ENCODE results near the gene MYOM1. TPM values are rescaled to one million over a fixed set of nuclear protein-coding genes. Genes with fewer than 3 reads are reported as not detected.
A peak's percentile ranks its signal among the peaks of the same experiment; 100 is the strongest.

MYOM1 gene
- total and polyA plus RNA-seq, 7 donors: 3.3 to 37.7 (median 17.3) TPM

DNA sequence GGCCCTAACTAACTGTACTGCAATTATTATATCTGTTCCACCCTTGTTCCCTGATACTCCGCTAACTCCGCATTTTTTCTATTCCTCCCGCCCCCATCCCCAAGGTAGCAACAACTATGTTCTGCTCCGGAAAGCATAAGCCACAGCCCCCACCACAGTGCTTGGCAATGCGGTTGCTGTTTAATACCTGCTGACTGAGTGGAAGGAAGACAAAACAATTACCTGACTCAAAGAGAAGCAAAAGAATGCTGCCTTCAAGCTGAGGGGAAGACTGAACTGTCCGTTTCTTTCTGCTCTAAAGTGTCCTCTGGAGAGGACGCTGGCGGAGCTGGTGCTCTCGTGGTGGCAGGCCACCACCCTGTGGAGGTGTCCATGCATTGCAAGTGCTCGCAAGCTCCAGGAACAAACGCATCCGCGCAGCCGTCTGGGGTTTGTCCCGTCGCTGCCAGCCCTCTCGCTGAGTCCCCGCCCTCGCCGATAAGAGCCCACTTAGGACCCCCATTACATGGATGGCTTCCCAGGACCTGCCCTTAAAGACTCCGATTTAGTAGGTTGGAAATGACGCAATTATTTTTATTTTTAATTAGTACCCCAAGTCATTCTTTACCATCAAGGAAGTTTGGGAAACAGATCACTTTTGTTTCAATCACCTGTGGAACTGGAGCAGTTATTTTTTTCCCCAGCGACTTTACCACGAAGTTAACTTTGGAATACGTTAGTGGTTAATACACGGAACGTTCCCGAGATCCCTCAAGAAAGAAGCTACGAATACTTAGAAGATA, 26.3 kb upstream of the MYOM1 start:
- Histone ChIP-seq H3K4me1 (peaks cover 0 to 34% (median 25%) of the 10 kb centered on the region in 4 donors), H3K27ac (peak overlapping the region; percentile 100), H3K9me3 (peaks cover 0 to 4% (median 0%) of the 10 kb centered on the region in 4 donors), H3K36me3 (no peaks in the 10 kb centered on the region), H3K4me3 (peak overlapping the region; percentile 98 to 100 (median 99)), H3K27me3 (no peaks in the 10 kb centered on the region)
- WGBS, 2 donors: 11 to 12% methylated on average over 29 of the region's 29 CpGs
- intact Hi-C loops (cut with DNase I): loop anchor here (2.0 to 5.0 kb wide), 6 partner anchors 27 to 589 kb away; partner anchors contain the start of genes LPIN2, MYOM1 and SMCHD1
- DNase-seq: peak; percentile 95
- TF ChIP-seq EP300 (IDR thresholded peaks at IDR 0.05): no peak
- TF ChIP-seq, protein P1, sequence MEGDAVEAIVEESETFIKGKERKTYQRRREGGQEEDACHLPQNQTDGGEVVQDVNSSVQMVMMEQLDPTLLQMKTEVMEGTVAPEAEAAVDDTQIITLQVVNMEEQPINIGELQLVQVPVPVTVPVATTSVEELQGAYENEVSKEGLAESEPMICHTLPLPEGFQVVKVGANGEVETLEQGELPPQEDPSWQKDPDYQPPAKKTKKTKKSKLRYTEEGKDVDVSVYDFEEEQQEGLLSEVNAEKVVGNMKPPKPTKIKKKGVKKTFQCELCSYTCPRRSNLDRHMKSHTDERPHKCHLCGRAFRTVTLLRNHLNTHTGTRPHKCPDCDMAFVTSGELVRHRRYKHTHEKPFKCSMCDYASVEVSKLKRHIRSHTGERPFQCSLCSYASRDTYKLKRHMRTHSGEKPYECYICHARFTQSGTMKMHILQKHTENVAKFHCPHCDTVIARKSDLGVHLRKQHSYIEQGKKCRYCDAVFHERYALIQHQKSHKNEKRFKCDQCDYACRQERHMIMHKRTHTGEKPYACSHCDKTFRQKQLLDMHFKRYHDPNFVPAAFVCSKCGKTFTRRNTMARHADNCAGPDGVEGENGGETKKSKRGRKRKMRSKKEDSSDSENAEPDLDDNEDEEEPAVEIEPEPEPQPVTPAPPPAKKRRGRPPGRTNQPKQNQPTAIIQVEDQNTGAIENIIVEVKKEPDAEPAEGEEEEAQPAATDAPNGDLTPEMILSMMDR (IDR thresholded peaks at IDR 0.05): peak; percentile 86 to 95 (median 93)
- TF ChIP-seq POLR2A (IDR thresholded peaks at IDR 0.05): no peak
- TF ChIP-seq POLR2AphosphoS5 (IDR thresholded peaks at IDR 0.05): peak in 2 of 4 donors; percentile 36 to 38

DNA sequence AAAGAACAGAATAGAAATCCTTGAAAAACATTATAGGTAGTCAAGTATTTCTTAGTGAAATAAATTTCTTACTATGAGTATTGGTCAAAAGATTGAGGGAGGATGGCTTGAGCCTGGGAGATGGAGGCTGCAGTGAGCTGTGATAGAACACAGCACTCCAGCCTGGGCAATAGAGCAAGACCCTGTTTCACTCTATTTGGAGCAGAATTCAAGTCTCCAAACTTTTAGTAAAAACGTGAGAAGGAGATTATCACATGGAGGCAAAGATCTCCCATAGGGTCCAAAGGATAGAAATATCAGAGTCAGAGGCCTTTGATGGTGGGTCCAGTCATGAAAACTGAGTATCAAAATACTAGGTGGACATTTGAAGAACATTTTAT, 25.4 kb upstream of the MYOM1 start:
- Histone ChIP-seq H3K9me3 (peaks cover 0 to 4% (median 0%) of the 10 kb centered on the region in 4 donors), H3K27me3 (no peaks in the 10 kb centered on the region), H3K4me1 (peaks cover 0 to 26% (median 18%) of the 10 kb centered on the region in 4 donors), H3K4me3 (peak overlapping the region in 3 of 4 donors; percentile 98 to 99 (median 99)), H3K27ac (peak overlapping the region in 2 of 4 donors; percentile 100), H3K36me3 (no peaks in the 10 kb centered on the region)
- intact Hi-C loops (cut with DNase I): loop anchor here (5.0 kb wide), 4 partner anchors 73 to 588 kb away; partner anchors contain the start of genes LPIN2 and SMCHD1
- TF ChIP-seq, protein P1 (IDR thresholded peaks at IDR 0.05): no peak
- no peak for TF ChIP-seq POLR2AphosphoS5 (IDR thresholded peaks at IDR 0.05)
- no peak for TF ChIP-seq EP300 (IDR thresholded peaks at IDR 0.05)
- TF ChIP-seq POLR2A (IDR thresholded peaks at IDR 0.05): no peak
- no peak for DNase-seq
- 58 to 78% methylated on average over 1 of the region's 1 CpG for WGBS, 2 donors

DNA sequence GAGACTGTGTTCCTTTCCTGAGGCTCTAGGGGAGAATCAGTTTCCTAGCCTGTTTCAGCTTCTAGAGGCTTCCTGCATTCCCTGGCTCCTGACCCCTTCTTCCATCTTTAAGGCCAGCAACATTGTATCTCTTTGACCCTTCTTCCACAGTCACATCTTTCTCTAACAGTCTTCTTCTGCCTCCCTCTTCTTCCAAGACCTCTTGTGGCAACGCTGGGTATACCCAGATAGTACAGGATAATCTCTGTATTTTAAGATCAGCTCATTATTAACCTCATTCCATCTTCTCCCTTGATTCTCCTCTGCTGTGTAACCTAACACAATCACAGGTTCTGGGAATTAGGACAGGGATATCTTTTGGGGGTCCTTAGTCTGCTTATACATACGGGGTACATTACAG, 19.0 kb upstream of the MYOM1 start:
- Histone ChIP-seq H3K27ac (no peak overlapping the region), H3K27me3 (no peaks in the 10 kb centered on the region), H3K4me3 (no peak overlapping the region), H3K9me3 (peaks cover 0 to 4% (median 0%) of the 10 kb centered on the region in 4 donors), H3K36me3 (no peaks in the 10 kb centered on the region), H3K4me1 (no peaks in the 10 kb centered on the region)
- no peak for DNase-seq
- WGBS, 2 donors: 92 to 93% methylated on average over 2 of the region's 2 CpGs
- no peak for TF ChIP-seq POLR2AphosphoS5 (IDR thresholded peaks at IDR 0.05)
- no peak for TF ChIP-seq POLR2A (IDR thresholded peaks at IDR 0.05)
- TF ChIP-seq, protein P1 (IDR thresholded peaks at IDR 0.05): no peak
- no peak for TF ChIP-seq EP300 (IDR thresholded peaks at IDR 0.05)
- intact Hi-C loops (cut with DNase I): no loop called here

DNA sequence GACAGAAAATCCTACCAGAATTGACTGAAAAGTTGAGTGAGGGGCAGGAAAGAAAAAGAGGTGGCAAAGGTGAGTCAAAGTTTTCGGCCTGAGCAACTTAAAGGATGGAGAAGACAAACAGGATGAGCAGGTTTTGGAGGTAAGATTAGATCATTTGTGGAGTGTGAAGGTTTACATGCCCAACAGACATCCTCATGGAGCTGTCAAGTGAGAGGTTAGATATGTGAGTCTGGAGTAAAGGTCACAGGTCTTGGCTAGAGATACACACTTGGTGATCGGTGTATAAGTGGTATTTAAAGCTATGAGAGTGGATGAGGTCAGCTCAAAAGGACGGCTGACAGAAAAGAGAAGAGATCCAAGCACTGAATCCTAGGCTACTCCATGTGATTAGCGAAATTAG, 16.7 kb upstream of the MYOM1 start:
- no peaks in the 10 kb centered on the region for H3K36me3 ChIP-seq
- no peak for DNase-seq
- no peaks in the 10 kb centered on the region for H3K27me3 ChIP-seq
- WGBS, 2 donors: 75 to 85% methylated on average over 4 of the region's 4 CpGs
- intact Hi-C loops (cut with DNase I): no loop called here
- H3K27ac ChIP-seq: no peak overlapping the region
- H3K9me3 ChIP-seq: peaks cover 0 to 4% (median 0%) of the 10 kb centered on the region in 4 donors
- TF ChIP-seq POLR2A (IDR thresholded peaks at IDR 0.05) (no peak), EP300 (IDR thresholded peaks at IDR 0.05) (no peak), POLR2AphosphoS5 (IDR thresholded peaks at IDR 0.05) (no peak)
- TF ChIP-seq, protein P1 (IDR thresholded peaks at IDR 0.05): no peak
- no peaks in the 10 kb centered on the region for H3K4me1 ChIP-seq
- no peak overlapping the region for H3K4me3 ChIP-seq

Measured in sigmoid colon (tissue), 7 donors.